Neural progenitor cell (in vitro differentiated cells): ENCODE measurements around the gene PIP5K1A.

Experiments used
- EZH2 ChIP-seq: fragments of 200-600 bp; sonication (generic); IDR thresholded peaks from 2 replicates; pipeline ENCODE4 v1.6.1; 2017; ENCODE audit warnings: antibody characterized with exemption, mild to moderate bottlenecking, moderate library complexity
- TF ChIP-seq, protein P1 (sequence below): fragments of 200-600 bp; sonication (generic); IDR thresholded peaks from 2 replicates; pipeline ENCODE4 v1.5.1; 2017; ENCODE audit warnings: antibody characterized with exemption, mild to moderate bottlenecking

DNA sequence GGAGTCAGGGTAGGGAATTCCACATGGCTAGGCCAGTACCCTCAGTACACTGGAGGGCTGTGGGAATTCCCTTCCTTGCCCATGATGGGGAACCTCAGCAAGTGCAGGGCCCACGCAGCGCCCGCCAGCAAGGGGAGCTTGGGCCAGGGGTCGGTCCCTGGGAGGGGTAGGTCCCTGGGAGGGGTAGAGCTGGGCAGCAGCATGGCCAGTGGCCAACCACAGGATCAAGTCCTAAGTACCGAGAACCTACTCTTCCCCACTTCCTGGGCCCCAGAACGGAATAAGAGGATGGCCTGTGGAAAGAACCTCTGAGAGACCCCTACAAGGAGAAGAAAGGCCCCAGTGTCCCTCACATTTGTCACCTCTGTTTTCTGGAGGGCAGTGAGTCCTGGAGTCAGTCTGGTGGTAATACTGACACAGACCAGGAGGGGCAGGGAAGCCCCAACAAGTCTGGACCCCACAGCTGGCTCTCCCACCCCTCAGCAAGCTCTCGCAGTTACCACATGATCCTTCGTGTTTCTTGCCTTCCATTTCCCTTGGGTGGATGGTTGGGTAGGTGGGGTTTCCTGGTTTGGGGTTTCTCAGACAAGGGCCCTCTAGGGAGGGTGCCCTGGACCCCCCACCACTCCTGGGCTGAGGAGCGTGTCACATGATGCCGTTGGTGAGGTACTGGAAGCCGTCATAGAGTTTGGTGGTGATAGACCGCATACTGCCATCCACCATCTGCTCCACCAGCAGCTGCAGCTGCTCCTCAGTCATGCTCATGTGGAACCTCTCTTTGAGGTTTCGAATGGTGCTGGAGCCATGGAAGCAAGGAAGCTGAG lies 94.1 kb downstream of the PIP5K1A start:
- TF ChIP-seq, protein P1, sequence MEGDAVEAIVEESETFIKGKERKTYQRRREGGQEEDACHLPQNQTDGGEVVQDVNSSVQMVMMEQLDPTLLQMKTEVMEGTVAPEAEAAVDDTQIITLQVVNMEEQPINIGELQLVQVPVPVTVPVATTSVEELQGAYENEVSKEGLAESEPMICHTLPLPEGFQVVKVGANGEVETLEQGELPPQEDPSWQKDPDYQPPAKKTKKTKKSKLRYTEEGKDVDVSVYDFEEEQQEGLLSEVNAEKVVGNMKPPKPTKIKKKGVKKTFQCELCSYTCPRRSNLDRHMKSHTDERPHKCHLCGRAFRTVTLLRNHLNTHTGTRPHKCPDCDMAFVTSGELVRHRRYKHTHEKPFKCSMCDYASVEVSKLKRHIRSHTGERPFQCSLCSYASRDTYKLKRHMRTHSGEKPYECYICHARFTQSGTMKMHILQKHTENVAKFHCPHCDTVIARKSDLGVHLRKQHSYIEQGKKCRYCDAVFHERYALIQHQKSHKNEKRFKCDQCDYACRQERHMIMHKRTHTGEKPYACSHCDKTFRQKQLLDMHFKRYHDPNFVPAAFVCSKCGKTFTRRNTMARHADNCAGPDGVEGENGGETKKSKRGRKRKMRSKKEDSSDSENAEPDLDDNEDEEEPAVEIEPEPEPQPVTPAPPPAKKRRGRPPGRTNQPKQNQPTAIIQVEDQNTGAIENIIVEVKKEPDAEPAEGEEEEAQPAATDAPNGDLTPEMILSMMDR: no peak
- no peak for TF ChIP-seq EZH2
